Measurements from ENCODE around the gene CELSR1.

DNA sequence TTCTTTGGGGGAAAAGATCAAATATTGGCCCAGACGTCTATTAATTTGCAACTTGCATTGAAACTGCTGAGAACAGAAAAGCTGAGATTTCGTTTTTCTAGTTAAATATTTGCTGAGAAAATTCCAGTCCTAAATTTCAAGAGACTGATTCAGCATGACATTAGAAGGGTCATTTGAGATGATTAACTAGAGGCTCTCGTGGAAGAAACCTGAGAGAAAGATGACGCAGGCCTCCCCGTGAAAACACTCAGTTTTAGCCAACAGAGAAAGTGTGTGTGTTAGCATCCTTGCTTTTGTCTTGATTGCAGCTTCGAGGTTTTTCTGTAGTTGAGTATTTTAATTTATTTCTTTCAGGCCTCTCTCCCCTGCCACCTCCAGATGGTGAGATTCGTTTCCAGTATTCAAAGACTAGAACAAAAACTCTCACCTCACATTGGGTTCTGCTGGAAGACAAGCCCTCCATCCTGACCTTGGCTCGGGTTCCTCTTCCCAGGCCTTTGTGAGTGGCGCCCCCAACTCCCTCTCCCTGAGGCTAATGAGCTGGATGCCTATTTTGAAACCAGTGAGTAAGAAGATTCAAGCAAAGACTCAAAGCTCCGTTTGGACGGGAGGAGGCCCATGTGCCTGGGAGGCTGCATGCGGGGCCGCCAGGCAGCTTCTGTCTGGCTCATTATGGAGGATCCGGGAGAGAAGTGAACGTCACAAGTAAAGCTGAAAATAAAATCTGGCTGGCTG, 52.4 kb downstream of the CELSR1 start:
- TF ChIP-seq, protein P1, sequence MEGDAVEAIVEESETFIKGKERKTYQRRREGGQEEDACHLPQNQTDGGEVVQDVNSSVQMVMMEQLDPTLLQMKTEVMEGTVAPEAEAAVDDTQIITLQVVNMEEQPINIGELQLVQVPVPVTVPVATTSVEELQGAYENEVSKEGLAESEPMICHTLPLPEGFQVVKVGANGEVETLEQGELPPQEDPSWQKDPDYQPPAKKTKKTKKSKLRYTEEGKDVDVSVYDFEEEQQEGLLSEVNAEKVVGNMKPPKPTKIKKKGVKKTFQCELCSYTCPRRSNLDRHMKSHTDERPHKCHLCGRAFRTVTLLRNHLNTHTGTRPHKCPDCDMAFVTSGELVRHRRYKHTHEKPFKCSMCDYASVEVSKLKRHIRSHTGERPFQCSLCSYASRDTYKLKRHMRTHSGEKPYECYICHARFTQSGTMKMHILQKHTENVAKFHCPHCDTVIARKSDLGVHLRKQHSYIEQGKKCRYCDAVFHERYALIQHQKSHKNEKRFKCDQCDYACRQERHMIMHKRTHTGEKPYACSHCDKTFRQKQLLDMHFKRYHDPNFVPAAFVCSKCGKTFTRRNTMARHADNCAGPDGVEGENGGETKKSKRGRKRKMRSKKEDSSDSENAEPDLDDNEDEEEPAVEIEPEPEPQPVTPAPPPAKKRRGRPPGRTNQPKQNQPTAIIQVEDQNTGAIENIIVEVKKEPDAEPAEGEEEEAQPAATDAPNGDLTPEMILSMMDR (IDR thresholded peaks at IDR 0.05): no peak
- no peak for TF ChIP-seq POLR2A (IDR thresholded peaks at IDR 0.05)

Measured in lower leg skin (tissue), 3 donors.